Right lobe of liver (tissue), 6 donors: ENCODE measurements around the gene NUP210L. TPM values are rescaled to one million over a fixed set of nuclear protein-coding genes. Genes with fewer than 3 reads are reported as not detected.

Experiments
- ATAC-seq, 4 donors: fragments of 200-7000 bp; cut with Tn5 transposase; one replicate each; pipeline ENCODE4 v1.9.1; 2020; ENCODE audit warnings: mild to moderate bottlenecking in 4 of 4, moderate library complexity in 4 of 4
- DNase-seq, 3 donors: peaks; one replicate each; pipeline ENCODE4 v3.0.0-alpha.2; 2020
- H3K27ac ChIP-seq, 3 donors: fragments of 200-600 bp; one replicate each; pipeline ENCODE4 v1.8.0; 2022
- H3K27me3 ChIP-seq, 2 donors: fragments of 200-600 bp; one replicate each; pipeline ENCODE4 v1.8.0; 2022
- H3K36me3 ChIP-seq, 4 donors: fragments of 200-600 bp; sonication (generic) in 1 of 4; one replicate each; pipeline versions ENCODE4 v1.5.1 to v1.8.0; 2017 to 2022; ENCODE audit warnings: control low read depth in 1 of 4
- H3K4me1 ChIP-seq, 4 donors: fragments of 200-600 bp; sonication (generic) in 1 of 4; one replicate each; pipeline versions ENCODE4 v1.5.1 to v1.8.0; 2017 to 2022; ENCODE audit warnings: control low read depth in 1 of 4
- H3K4me3 ChIP-seq, 3 donors: fragments of 200-600 bp; one replicate each; pipeline ENCODE4 v1.8.0; 2022
- H3K9me3 ChIP-seq, 4 donors: fragments of 200-600 bp; sonication (generic) in 1 of 4; one replicate each; pipeline versions ENCODE4 v1.5.1 to v1.8.0; 2017 to 2022; ENCODE audit warnings: control low read depth in 1 of 4
- POLR2A ChIP-seq: fragments of 450-650 bp; IDR thresholded peaks from one replicate; pipeline ENCODE4 v1.6.1; 2017; ENCODE audit warnings: antibody characterized with exemption, mild to moderate bottlenecking
- WGBS: methylation state at CpG from one replicate; pipeline ENCODE4 v1.1.6; 2018; ENCODE audit warnings: low coverage, low lambda C conversion rate; ENCODE audit not compliant: insufficient coverage; ENCODE audit errors: missing lambda C conversion rate; 5-methylcytosine and 5-hydroxymethylcytosine counted together
- intact Hi-C, 2 donors: fragments of 100-400 bp; cut with DNase I; formaldehyde crosslinking; loops; one replicate each; pipeline versions ENCODE4 v1.11.2 to v1.14.1; 2022
- total RNA-seq, 6 experiments: library from RNA; depleted of rRNA in 2 of 6; stranded (reverse); fragments of >200 nt in 2 of 6; fragmentation: NEBNext Ultra II Directional in 3 of 6; extraction: Animal tissue kit (Norgen Biotek cat#: 25700) in 3 of 6; gene quantifications; one replicate each; pipeline versions ENCODE4 v1.1.0 to v1.2.4, GENCODE V29; 2016 to 2023
- TF ChIP-seq, protein P1 (sequence below), 4 donors: fragments of 200-600 bp in 3 of 4; fragments of 450-650 bp in 1 of 4; IDR thresholded peaks; one replicate each; pipeline versions ENCODE4 v1.5.1 to v1.8.0; 2016 to 2022; ENCODE audit warnings: antibody characterized with exemption in 4 of 4, mild to moderate bottlenecking in 2 of 4
- donor health status: DM: no; HTN: yes; CAD: no.
- donor health status: DM: no; HTN: no; CAD: no.
- donor health status: DM: no; HTN: no; CAD: no.
- donor health status: DM: no; HTN: yes; CAD: no.
- donor health status: DM: no; HTN: yes; CAD: no.

Gene NUP210L
- total RNA-seq, 6 experiments from 2014 or later, result 0.14 TPM; not detected in 5

DNA sequence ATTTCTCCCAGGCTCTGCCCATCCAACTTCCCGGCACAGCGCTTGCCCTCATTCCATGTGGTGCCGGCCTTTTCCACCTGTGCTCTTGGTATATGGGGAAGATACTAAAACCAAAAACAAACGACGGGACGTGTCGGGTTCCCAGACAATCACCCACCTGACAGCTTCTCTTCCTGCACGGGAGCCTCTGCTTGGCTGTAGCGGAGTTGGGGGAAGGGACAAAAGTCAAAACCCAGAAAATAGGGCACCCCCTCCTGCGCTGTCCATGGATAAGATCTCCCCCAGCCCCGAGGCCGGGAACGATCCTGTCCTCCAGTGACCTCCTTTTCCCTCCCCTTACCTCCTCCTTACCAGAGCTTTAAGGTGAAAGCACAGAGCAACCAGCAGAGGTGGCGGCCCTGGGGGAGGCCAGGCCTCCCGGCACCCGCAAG is 178.0 kb downstream of the NUP210L start:
- H3K4me1 ChIP-seq, result peaks cover 0 to 23% (median 8%) of the 10 kb centered on the region in 4 donors
- ATAC-seq (peak in 1 of 4 donors; percentile 2), DNase-seq (peak in 1 of 3 donors; percentile 35)
- peak overlapping the region; percentile 86 to 92 (median 90) for H3K4me3 ChIP-seq
- peaks cover 0 to 29% (median 13%) of the 10 kb centered on the region in 4 donors for H3K36me3 ChIP-seq
- intact Hi-C loops, result no loop called here
- TF ChIP-seq, protein P1, sequence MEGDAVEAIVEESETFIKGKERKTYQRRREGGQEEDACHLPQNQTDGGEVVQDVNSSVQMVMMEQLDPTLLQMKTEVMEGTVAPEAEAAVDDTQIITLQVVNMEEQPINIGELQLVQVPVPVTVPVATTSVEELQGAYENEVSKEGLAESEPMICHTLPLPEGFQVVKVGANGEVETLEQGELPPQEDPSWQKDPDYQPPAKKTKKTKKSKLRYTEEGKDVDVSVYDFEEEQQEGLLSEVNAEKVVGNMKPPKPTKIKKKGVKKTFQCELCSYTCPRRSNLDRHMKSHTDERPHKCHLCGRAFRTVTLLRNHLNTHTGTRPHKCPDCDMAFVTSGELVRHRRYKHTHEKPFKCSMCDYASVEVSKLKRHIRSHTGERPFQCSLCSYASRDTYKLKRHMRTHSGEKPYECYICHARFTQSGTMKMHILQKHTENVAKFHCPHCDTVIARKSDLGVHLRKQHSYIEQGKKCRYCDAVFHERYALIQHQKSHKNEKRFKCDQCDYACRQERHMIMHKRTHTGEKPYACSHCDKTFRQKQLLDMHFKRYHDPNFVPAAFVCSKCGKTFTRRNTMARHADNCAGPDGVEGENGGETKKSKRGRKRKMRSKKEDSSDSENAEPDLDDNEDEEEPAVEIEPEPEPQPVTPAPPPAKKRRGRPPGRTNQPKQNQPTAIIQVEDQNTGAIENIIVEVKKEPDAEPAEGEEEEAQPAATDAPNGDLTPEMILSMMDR (IDR thresholded peaks at IDR 0.05), result no peak
- no peak for TF ChIP-seq POLR2A
- WGBS, result 0% methylated on average over 14 of the region's 16 CpGs
- no peaks in the 10 kb centered on the region for H3K27me3 ChIP-seq
- peak overlapping the region; percentile 93 to 95 (median 94) for H3K27ac ChIP-seq
- no peaks in the 10 kb centered on the region for H3K9me3 ChIP-seq

DNA sequence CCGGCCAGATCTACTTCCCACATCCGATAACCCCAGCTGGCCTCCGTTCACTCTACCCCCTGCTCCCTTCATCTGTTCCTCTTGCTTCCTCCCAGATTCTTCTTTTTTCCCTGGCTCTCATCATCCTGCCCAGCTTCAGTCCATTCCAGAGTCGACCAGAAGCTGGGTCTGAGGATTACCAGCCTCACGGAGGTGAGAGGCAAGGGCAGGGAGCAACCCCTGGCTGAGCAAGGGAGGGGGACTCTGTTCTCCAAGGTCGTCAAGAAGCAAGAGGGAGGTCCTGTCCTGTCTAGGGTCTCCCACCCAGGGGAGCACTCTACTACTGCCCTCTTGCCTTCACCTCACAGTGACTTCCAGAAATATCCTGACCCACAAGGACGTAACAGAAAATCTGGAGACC is 181.3 kb downstream of the NUP210L start:
- TF ChIP-seq, protein P1 (IDR thresholded peaks at IDR 0.05), result no peak
- TF ChIP-seq POLR2A, result no peak
- DNase-seq, result no peak

GRCh38 chr1:153973071-153973470 is 181.8 kb downstream of the NUP210L start:
- intact Hi-C loops, result no loop called here
- H3K9me3 ChIP-seq, result no peaks in the 10 kb centered on the region
- TF ChIP-seq POLR2A, result no peak
- TF ChIP-seq, protein P1 (IDR thresholded peaks at IDR 0.05), result no peak
- 93% methylated on average over 2 of the region's 3 CpGs for WGBS
- H3K36me3 ChIP-seq, result peaks cover 0 to 24% (median 13%) of the 10 kb centered on the region in 4 donors
- DNase-seq (no peak), ATAC-seq (no peak)
- H3K4me1 ChIP-seq, result peaks cover 0 to 14% (median 5%) of the 10 kb centered on the region in 4 donors
- no peak overlapping the region for H3K27ac ChIP-seq
- H3K4me3 ChIP-seq, result no peak overlapping the region
- no peaks in the 10 kb centered on the region for H3K27me3 ChIP-seq

More for the DNA sequence above, 181.3 kb downstream of the NUP210L start:
- Histone ChIP-seq H3K4me1 (peaks cover 0 to 15% (median 7%) of the 10 kb centered on the region in 4 donors), H3K4me3 (no peak overlapping the region), H3K36me3 (peaks cover 0 to 24% (median 13%) of the 10 kb centered on the region in 4 donors), H3K27ac (no peak overlapping the region), H3K9me3 (no peaks in the 10 kb centered on the region), H3K27me3 (no peaks in the 10 kb centered on the region)
- intact Hi-C loops, result no loop called here
- WGBS, result 69% methylated on average over 3 of the region's 7 CpGs
- no peak for ATAC-seq

GRCh38 chr1:153970346-153970745 is 184.5 kb downstream of the NUP210L start:
- H3K9me3 ChIP-seq, result no peaks in the 10 kb centered on the region
- ATAC-seq (no peak), DNase-seq (no peak)
- no peak overlapping the region for H3K4me3 ChIP-seq
- peaks cover 0 to 18% (median 9%) of the 10 kb centered on the region in 4 donors for H3K36me3 ChIP-seq
- 80% methylated on average over 1 of the region's 2 CpGs for WGBS
- no peak overlapping the region for H3K27ac ChIP-seq
- peaks cover 0 to 11% (median 3%) of the 10 kb centered on the region in 4 donors for H3K4me1 ChIP-seq
- H3K27me3 ChIP-seq, result no peaks in the 10 kb centered on the region
- no peak for TF ChIP-seq POLR2A
- TF ChIP-seq, protein P1 (IDR thresholded peaks at IDR 0.05), result no peak
- intact Hi-C loops, result no loop called here
